ENCODE measurements around the gene GRID1.

GRCh38 chr10:86192147-86192546 is 174.4 kb downstream of the GRID1 start:
- TF ChIP-seq, protein P1, sequence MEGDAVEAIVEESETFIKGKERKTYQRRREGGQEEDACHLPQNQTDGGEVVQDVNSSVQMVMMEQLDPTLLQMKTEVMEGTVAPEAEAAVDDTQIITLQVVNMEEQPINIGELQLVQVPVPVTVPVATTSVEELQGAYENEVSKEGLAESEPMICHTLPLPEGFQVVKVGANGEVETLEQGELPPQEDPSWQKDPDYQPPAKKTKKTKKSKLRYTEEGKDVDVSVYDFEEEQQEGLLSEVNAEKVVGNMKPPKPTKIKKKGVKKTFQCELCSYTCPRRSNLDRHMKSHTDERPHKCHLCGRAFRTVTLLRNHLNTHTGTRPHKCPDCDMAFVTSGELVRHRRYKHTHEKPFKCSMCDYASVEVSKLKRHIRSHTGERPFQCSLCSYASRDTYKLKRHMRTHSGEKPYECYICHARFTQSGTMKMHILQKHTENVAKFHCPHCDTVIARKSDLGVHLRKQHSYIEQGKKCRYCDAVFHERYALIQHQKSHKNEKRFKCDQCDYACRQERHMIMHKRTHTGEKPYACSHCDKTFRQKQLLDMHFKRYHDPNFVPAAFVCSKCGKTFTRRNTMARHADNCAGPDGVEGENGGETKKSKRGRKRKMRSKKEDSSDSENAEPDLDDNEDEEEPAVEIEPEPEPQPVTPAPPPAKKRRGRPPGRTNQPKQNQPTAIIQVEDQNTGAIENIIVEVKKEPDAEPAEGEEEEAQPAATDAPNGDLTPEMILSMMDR (IDR thresholded peaks at IDR 0.05), result no peak
- no peak for TF ChIP-seq EP300 (IDR thresholded peaks at IDR 0.05; ENCODE audit: borderline replicate concordance in 1 of 2, low read depth in 1 of 2, low read length in 1 of 2)
- TF ChIP-seq SIN3A (IDR thresholded peaks at IDR 0.05; ENCODE audit: borderline replicate concordance, low read depth, low read length), result no peak
- TF ChIP-seq REST (IDR thresholded peaks at IDR 0.05; ENCODE audit: low read depth, low read length), result no peak
- no peak for TF ChIP-seq CHD2 (IDR thresholded peaks at IDR 0.05; ENCODE audit: low read length, partially characterized antibody)
